MM.1S (cell line): ENCODE results near the gene CEP85L.

Experiments
- DNase-seq: peaks from one replicate; pipeline ENCODE4 v3.0.0-alpha.2; 2015
- H2AFZ ChIP-seq: fragments of 300-600 bp; sonication (generic); 2 replicates; pipeline ENCODE4 v1.6.0; 2016; ENCODE audit warnings: antibody characterized with exemption, low read length
- H3F3A ChIP-seq: fragments of 300-600 bp; sonication (generic); 2 replicates; pipeline ENCODE4 v1.6.1; 2016; ENCODE audit warnings: mild to moderate bottlenecking, antibody characterized with exemption, low read length, moderate library complexity, mixed read lengths; ENCODE audit not compliant: insufficient read depth
- H3K27ac ChIP-seq: fragments of 300-600 bp; sonication (generic); 2 replicates; pipeline ENCODE4 v1.5.1; 2016; ENCODE audit warnings: mild to moderate bottlenecking, low read length
- H3K27me3 ChIP-seq: fragments of 300-600 bp; sonication (generic); replicated peaks from 2 replicates; pipeline ENCODE4 v1.6.0; 2016; ENCODE audit warnings: low read length; ENCODE audit not compliant: insufficient read depth
- H3K36me3 ChIP-seq: fragments of 300-600 bp; sonication (generic); replicated peaks from 2 replicates; pipeline ENCODE4 v1.6.1; 2016; ENCODE audit warnings: mild to moderate bottlenecking, low read length, mixed read lengths; ENCODE audit not compliant: insufficient read depth
- H3K4me1 ChIP-seq: fragments of 300-600 bp; sonication (generic); 2 replicates; pipeline ENCODE4 v1.6.1; 2016; ENCODE audit warnings: low read length, mixed read lengths
- H3K4me2 ChIP-seq: fragments of 300-600 bp; sonication (generic); 2 replicates; pipeline ENCODE4 v1.6.0; 2016; ENCODE audit warnings: low read depth, low read length
- H3K4me3 ChIP-seq: fragments of 300-600 bp; sonication (generic); 2 replicates; pipeline ENCODE4 v1.5.1; 2016; ENCODE audit warnings: low read length, mixed read lengths
- H3K79me2 ChIP-seq: fragments of 300-600 bp; sonication (generic); 2 replicates; pipeline ENCODE4 v1.6.1; 2016; ENCODE audit warnings: mixed run types, low read length, mixed read lengths
- H3K9ac ChIP-seq: fragments of 300-600 bp; sonication (generic); 2 replicates; pipeline ENCODE4 v1.6.1; 2016; ENCODE audit warnings: low read length, mixed read lengths
- H3K9me2 ChIP-seq: fragments of 300-600 bp; sonication (generic); replicated peaks from 2 replicates; pipeline ENCODE4 v1.6.1; 2016; ENCODE audit warnings: mild to moderate bottlenecking, low read length, mixed read lengths; ENCODE audit not compliant: insufficient read depth
- H3K9me3 ChIP-seq: fragments of 300-600 bp; sonication (generic); replicated peaks from 2 replicates; pipeline ENCODE4 v1.6.1; 2016; ENCODE audit warnings: mild to moderate bottlenecking, low read length, mixed read lengths; ENCODE audit not compliant: insufficient read depth
- H4K20me1 ChIP-seq: fragments of 300-600 bp; sonication (generic); 2 replicates; pipeline ENCODE4 v1.6.1; 2016; ENCODE audit warnings: mild to moderate bottlenecking, low read length, moderate library complexity, mixed read lengths; ENCODE audit not compliant: insufficient read depth
- EZH2 ChIP-seq: fragments of 300-600 bp; sonication (generic); optimal IDR thresholded peaks from 2 replicates; pipeline ENCODE3; 2017; ENCODE audit warnings: low read depth, mild to moderate bottlenecking, antibody characterized with exemption, low read length, mixed read lengths
- EZH2phosphoT487 ChIP-seq: fragments of 300-600 bp; sonication (generic); IDR thresholded peaks from 2 replicates; pipeline ENCODE4 v1.6.1; 2018; ENCODE audit warnings: antibody characterized with exemption, low read length
- TF ChIP-seq, protein P1 (sequence below): fragments of 300-600 bp; sonication (generic); IDR thresholded peaks from 2 replicates; pipeline ENCODE4 v1.5.1; 2016; ENCODE audit warnings: antibody characterized with exemption, low read length, mixed read lengths

CEP85L gene

DNA sequence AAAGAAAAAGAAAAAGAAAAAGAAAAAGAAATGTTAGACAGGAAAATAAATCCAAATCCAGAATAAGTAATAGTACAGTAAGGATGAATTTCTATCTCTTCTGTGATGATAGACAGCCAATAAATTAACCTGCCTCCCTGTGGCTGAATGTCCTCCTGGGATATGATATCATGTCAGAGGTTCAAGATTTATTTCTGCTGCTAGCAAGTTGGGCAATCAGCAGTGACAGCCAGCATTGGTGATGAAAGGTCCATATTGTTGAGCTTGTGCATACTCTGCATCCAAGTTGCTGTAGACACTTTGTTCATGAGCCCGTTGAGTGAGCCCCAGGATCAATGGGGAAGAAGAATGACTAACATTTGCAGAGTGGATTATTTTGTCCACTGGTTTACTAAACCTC lies 44.9 kb upstream of the CEP85L start:
- Histone ChIP-seq H3K27ac (no peak overlapping the region), H3K9me3 (no peaks in the 10 kb centered on the region), H2AFZ (no peak overlapping the region), H3K4me2 (no peak overlapping the region), H3K9ac (no peak overlapping the region), H3K4me3 (no peak overlapping the region), H3K36me3 (no peaks in the 10 kb centered on the region), H3F3A (no peaks in the 10 kb centered on the region), H3K9me2 (no peaks in the 10 kb centered on the region), H3K4me1 (no peaks in the 10 kb centered on the region), H3K79me2 (no peaks in the 10 kb centered on the region), H3K27me3 (no peaks in the 10 kb centered on the region), H4K20me1 (no peaks in the 10 kb centered on the region)
- no peak for TF ChIP-seq EZH2phosphoT487
- TF ChIP-seq, protein P1, sequence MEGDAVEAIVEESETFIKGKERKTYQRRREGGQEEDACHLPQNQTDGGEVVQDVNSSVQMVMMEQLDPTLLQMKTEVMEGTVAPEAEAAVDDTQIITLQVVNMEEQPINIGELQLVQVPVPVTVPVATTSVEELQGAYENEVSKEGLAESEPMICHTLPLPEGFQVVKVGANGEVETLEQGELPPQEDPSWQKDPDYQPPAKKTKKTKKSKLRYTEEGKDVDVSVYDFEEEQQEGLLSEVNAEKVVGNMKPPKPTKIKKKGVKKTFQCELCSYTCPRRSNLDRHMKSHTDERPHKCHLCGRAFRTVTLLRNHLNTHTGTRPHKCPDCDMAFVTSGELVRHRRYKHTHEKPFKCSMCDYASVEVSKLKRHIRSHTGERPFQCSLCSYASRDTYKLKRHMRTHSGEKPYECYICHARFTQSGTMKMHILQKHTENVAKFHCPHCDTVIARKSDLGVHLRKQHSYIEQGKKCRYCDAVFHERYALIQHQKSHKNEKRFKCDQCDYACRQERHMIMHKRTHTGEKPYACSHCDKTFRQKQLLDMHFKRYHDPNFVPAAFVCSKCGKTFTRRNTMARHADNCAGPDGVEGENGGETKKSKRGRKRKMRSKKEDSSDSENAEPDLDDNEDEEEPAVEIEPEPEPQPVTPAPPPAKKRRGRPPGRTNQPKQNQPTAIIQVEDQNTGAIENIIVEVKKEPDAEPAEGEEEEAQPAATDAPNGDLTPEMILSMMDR = no peak
- TF ChIP-seq EZH2 = no peak
- DNase-seq = no peak

DNA sequence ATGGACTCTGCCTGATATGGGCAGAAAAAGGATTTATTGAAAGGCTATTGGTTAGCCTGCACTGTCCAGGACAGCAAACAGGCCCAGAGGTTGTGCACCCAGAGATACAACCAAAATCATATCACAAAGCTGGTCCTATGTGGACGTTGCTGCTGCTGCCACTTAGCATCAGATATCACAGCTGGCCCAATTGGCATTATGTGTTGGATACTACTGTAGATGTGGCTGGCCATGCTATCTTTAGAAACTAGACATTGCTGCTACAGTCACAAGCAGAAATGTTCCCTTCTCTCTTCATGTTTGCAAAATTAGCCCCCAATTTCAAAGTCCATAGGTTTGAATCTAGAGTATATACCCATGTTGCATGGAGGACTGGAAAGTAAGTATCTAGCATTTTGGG lies 42.2 kb upstream of the CEP85L start:
- no peak for DNase-seq
- no peaks in the 10 kb centered on the region for H3K9me2 ChIP-seq
- no peaks in the 10 kb centered on the region for H3F3A ChIP-seq
- H3K9me3 ChIP-seq = no peaks in the 10 kb centered on the region
- H3K4me3 ChIP-seq = no peak overlapping the region
- no peak for TF ChIP-seq EZH2phosphoT487
- TF ChIP-seq, protein P1 = no peak
- TF ChIP-seq EZH2 = no peak
- no peak overlapping the region for H3K9ac ChIP-seq
- H2AFZ ChIP-seq = no peak overlapping the region
- no peaks in the 10 kb centered on the region for H3K36me3 ChIP-seq
- H4K20me1 ChIP-seq = no peaks in the 10 kb centered on the region
- no peaks in the 10 kb centered on the region for H3K4me1 ChIP-seq
- no peak overlapping the region for H3K27ac ChIP-seq
- H3K79me2 ChIP-seq = no peaks in the 10 kb centered on the region
- no peaks in the 10 kb centered on the region for H3K27me3 ChIP-seq
- no peak overlapping the region for H3K4me2 ChIP-seq

DNA sequence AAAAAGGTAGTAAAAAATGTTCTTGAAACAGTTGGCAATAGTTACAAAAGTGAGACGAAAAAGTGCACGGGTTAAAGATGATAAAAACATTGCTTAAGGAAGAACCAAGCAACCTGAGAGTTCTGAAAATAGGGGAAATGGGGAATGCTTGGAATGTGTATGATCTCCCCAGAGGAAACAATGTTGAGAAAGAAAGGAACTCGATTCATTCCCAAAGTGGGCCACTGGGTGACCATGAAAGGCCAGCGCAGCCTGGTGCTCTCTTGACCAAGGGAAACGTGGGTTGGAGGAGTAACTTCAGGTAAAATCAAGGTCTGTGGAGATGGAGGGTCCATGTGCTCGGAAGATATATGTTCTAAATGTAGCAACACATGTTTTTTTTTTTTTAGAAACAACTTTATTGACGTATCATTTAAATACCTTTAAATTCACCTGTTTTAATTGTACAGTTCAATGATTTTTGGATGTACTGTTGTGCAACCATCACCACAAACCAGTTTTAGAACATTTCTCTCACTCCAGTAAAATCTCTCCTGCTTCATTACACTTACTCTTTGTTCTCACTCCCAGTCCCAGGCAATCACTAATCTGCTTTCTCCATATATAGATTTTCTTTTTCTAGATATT lies 34.5 kb upstream of the CEP85L start:
- Histone ChIP-seq H3K4me1 (no peaks in the 10 kb centered on the region), H3F3A (no peaks in the 10 kb centered on the region), H2AFZ (no peak overlapping the region), H3K27ac (no peak overlapping the region), H3K36me3 (no peaks in the 10 kb centered on the region), H4K20me1 (no peaks in the 10 kb centered on the region), H3K79me2 (no peaks in the 10 kb centered on the region), H3K9ac (no peak overlapping the region), H3K4me3 (no peak overlapping the region), H3K27me3 (no peaks in the 10 kb centered on the region), H3K9me2 (no peaks in the 10 kb centered on the region), H3K4me2 (no peak overlapping the region), H3K9me3 (no peaks in the 10 kb centered on the region)
- no peak for DNase-seq
- TF ChIP-seq, protein P1 = no peak
- no peak for TF ChIP-seq EZH2
- TF ChIP-seq EZH2phosphoT487 = no peak
